HL-60 (cell line): Measurements from ENCODE around the gene TTLL11.

Experiments
- GABPA ChIP-seq: IDR thresholded peaks from 2 replicates; pipeline ENCODE4 v1.6.1; 2012; ENCODE audit warnings: low read depth
- POLR2AphosphoS5 ChIP-seq: IDR thresholded peaks from 2 replicates; pipeline ENCODE4 v1.6.1; 2012; ENCODE audit warnings: low read depth
- SPI1 ChIP-seq: IDR thresholded peaks from 2 replicates; pipeline ENCODE4 v1.6.1; 2012; ENCODE audit warnings: low read depth, mild to moderate bottlenecking, borderline replicate concordance
- TF ChIP-seq, protein P1 (sequence below): IDR thresholded peaks from one replicate; pipeline ENCODE4 v1.5.1; 2011; ENCODE audit warnings: low read length, control low read depth, inconsistent platforms; ENCODE audit not compliant: insufficient read depth
- TF ChIP-seq, protein P2 (sequence below): IDR thresholded peaks from 2 replicates; pipeline ENCODE4 v1.6.1; 2012; ENCODE audit warnings: low read depth; ENCODE audit not compliant: insufficient replicate concordance

DNA sequence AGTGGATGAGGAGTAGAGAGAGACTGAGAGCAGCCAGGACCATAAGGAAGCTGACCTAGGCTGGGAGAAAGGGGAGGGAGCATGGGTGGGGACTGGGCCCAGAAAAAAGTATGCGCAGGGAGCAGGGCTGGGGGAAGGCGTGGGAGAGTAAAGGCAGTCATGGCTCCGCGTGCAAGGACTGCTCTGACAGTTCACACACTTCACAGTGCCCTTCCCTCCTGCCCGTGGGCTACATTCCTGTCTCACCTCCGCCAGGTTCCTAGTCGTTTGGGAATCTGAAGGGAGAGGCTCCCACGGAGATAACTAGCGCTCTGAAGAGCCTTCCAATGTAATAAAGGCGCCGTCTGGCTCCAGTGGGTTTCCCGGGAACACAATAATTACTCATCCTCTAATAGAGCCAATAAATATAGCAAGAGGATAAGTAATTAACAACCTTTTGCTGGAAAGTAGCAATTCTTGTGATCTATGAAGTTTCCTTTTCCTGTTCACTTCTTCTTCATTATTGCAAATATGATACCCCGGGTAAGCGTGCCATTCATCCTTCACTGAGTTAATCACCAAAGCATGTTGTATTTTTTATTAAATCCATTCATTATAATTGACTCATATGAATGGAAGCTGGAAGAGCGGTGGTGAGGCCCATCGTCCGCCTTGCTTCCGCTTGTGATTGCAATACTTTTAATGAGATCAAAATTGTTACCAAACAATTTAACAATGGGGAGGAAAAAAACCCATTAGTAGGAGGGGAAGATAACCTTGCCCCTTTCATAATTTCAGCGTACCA lies 39.3 kb downstream of the TTLL11 start:
- TF ChIP-seq, protein P1, sequence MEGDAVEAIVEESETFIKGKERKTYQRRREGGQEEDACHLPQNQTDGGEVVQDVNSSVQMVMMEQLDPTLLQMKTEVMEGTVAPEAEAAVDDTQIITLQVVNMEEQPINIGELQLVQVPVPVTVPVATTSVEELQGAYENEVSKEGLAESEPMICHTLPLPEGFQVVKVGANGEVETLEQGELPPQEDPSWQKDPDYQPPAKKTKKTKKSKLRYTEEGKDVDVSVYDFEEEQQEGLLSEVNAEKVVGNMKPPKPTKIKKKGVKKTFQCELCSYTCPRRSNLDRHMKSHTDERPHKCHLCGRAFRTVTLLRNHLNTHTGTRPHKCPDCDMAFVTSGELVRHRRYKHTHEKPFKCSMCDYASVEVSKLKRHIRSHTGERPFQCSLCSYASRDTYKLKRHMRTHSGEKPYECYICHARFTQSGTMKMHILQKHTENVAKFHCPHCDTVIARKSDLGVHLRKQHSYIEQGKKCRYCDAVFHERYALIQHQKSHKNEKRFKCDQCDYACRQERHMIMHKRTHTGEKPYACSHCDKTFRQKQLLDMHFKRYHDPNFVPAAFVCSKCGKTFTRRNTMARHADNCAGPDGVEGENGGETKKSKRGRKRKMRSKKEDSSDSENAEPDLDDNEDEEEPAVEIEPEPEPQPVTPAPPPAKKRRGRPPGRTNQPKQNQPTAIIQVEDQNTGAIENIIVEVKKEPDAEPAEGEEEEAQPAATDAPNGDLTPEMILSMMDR = no peak
- TF ChIP-seq POLR2AphosphoS5 (no peak), GABPA (no peak), SPI1 (no peak)
- TF ChIP-seq, protein P2, sequence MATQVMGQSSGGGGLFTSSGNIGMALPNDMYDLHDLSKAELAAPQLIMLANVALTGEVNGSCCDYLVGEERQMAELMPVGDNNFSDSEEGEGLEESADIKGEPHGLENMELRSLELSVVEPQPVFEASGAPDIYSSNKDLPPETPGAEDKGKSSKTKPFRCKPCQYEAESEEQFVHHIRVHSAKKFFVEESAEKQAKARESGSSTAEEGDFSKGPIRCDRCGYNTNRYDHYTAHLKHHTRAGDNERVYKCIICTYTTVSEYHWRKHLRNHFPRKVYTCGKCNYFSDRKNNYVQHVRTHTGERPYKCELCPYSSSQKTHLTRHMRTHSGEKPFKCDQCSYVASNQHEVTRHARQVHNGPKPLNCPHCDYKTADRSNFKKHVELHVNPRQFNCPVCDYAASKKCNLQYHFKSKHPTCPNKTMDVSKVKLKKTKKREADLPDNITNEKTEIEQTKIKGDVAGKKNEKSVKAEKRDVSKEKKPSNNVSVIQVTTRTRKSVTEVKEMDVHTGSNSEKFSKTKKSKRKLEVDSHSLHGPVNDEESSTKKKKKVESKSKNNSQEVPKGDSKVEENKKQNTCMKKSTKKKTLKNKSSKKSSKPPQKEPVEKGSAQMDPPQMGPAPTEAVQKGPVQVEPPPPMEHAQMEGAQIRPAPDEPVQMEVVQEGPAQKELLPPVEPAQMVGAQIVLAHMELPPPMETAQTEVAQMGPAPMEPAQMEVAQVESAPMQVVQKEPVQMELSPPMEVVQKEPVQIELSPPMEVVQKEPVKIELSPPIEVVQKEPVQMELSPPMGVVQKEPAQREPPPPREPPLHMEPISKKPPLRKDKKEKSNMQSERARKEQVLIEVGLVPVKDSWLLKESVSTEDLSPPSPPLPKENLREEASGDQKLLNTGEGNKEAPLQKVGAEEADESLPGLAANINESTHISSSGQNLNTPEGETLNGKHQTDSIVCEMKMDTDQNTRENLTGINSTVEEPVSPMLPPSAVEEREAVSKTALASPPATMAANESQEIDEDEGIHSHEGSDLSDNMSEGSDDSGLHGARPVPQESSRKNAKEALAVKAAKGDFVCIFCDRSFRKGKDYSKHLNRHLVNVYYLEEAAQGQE = no peak
